K562 (cell line): Measurements from ENCODE around the gene TMEM127. TPM values are rescaled to one million over a fixed set of nuclear protein-coding genes. Genes with fewer than 3 reads are reported as not detected.

Experiments used
- E2F1 ChIP-seq: sonication (generic); formaldehyde crosslinking; IDR thresholded peaks from 2 replicates; pipeline ENCODE4 v1.8.1; 2023; ENCODE audit warnings: mild to moderate bottlenecking, missing genetic modification reagents, moderate library complexity
- E2F3 ChIP-seq: fragments of 250-450 bp; sonication (Bioruptor Pico); IDR thresholded peaks from 2 replicates; pipeline ENCODE4 v1.4.0; 2020; ENCODE audit warnings: mild to moderate bottlenecking
- HMGN3 ChIP-seq: IDR thresholded peaks from 2 replicates; pipeline ENCODE4 v1.6.1; 2011; ENCODE audit warnings: borderline replicate concordance, low read depth, mild to moderate bottlenecking, mixed read lengths, low read length; ENCODE audit not compliant: insufficient read length; ENCODE audit errors: extremely low read depth
- HOMEZ ChIP-seq: fragments of 250-450 bp; sonication (Bioruptor Pico); IDR thresholded peaks from 2 replicates; pipeline ENCODE4 v1.4.0; 2020; ENCODE audit warnings: mild to moderate bottlenecking, moderate library complexity
- MED1 ChIP-seq: sonication (generic); formaldehyde crosslinking; IDR thresholded peaks from 2 replicates; pipeline ENCODE4 v1.8.1; 2023; ENCODE audit warnings: missing genetic modification reagents, borderline replicate concordance
- MGA ChIP-seq: fragments of 450-650 bp; IDR thresholded peaks from 2 replicates; pipeline ENCODE4 v1.6.1; 2016; ENCODE audit warnings: mild to moderate bottlenecking, moderate library complexity
- NFXL1 ChIP-seq: fragments of 450-650 bp; formaldehyde crosslinking; IDR thresholded peaks from 2 replicates; pipeline ENCODE4 v1.4.0; 2021; ENCODE audit warnings: mild to moderate bottlenecking
- PURB ChIP-seq: sonication (generic); formaldehyde crosslinking; IDR thresholded peaks from 2 replicates; pipeline ENCODE4 v1.9.0; 2021; ENCODE audit warnings: low read depth, mild to moderate bottlenecking, missing genetic modification reagents
- SPI1 ChIP-seq: IDR thresholded peaks from 2 replicates; pipeline ENCODE4 v1.6.1; 2011; ENCODE audit warnings: low read depth, low read length, control low read depth, borderline replicate concordance
- TAF15 ChIP-seq: fragments of 200-400 bp; formaldehyde crosslinking; IDR thresholded peaks from 2 replicates; pipeline ENCODE4 v1.6.1; 2017; ENCODE audit warnings: mild to moderate bottlenecking, low read depth, low read length, moderate library complexity
- ZBTB7A ChIP-seq: IDR thresholded peaks from 2 replicates; pipeline ENCODE4 v1.6.1; 2011; ENCODE audit warnings: low read depth, mild to moderate bottlenecking, low read length, moderate library complexity, borderline replicate concordance; ENCODE audit not compliant: control insufficient read depth
- ZNF449 ChIP-seq: fragments of 250-450 bp; sonication (Bioruptor Pico); IDR thresholded peaks from 2 replicates; pipeline ENCODE4 v1.8.0; 2022; ENCODE audit warnings: moderate library complexity, mild to moderate bottlenecking, inconsistent platforms
- ZNF830 ChIP-seq: fragments of 250-450 bp; sonication (Bioruptor Pico); IDR thresholded peaks from 2 replicates; pipeline ENCODE4 v1.5.0; 2021; ENCODE audit warnings: mild to moderate bottlenecking
- polyA plus RNA-seq, 8 experiments: library from polyadenylated mRNA; depleted of rRNA in 4 of 8; stranded (reverse) in 5 of 8; unstranded in 3 of 8; fragments of >200 nt; fragmentation: Nextera tagmentation in 2 of 8; fragmentation: Illumina TruSeq in 1 of 8; extraction: Ambion mirVana in 2 of 8; extraction: Trizol in 1 of 8; gene quantifications; 2 replicates each; pipeline versions ENCODE4 v1.2.1 to v1.2.3, GENCODE V29; 2011 to 2014; ENCODE audit warnings: inconsistent platforms in 1 of 8, missing spikeins in 1 of 8
- total RNA-seq, 7 experiments: library from RNA; depleted of rRNA in 6 of 7; stranded (reverse); fragments of >200 nt in 6 of 7; fragmentation: Illumina TruSeq in 2 of 7; extraction: Trizol in 2 of 7; gene quantifications; 2 replicates each; pipeline versions ENCODE4 v1.2.1 to v1.2.3, GENCODE V29; 2011 to 2021; ENCODE audit warnings: low replicate concordance in 1 of 7

Gene TMEM127
- total and polyA plus RNA-seq, 9 of the 15 experiments (the other 6 are each of a cell fraction or from before 2014, with no cell fraction given) = 1.7 to 20.0 (median 9.9) TPM

GRCh38 chr2:96306370-96306769 lies 40.6 kb upstream of the TMEM127 start (continued):
- TF ChIP-seq ZBTB7A (no peak), ZNF449 (CRISPR knock-in tag) (no peak), MGA (0 out of 2 replicates have a peak, but pooled peaks have one; percentile 12), PURB (CRISPR knock-in tag) (no peak), SPI1 (no peak), TAF15 (no peak), HOMEZ (CRISPR knock-in tag) (no peak), MED1 (no peak), NFXL1 (CRISPR knock-in tag) (no peak), E2F3 (CRISPR knock-in tag) (no peak), HMGN3 (no peak), ZNF830 (CRISPR knock-in tag) (no peak), E2F1 (CRISPR knock-in tag) (no peak)
